SK-N-SH (cell line): ENCODE data around the gene DYNC2H1. TPM values are rescaled to one million over a fixed set of nuclear protein-coding genes. Genes with fewer than 3 reads are reported as not detected.

Experiments
- CTCF ChIA-PET: fragments of 300-600, 350-600 bp; formaldehyde crosslinking; extraction: SDS; loops from one replicate; lab custom pipeline; 2021; lab: Yijun Ruan, JAX
- POLR2A ChIA-PET: fragments of 350-600 bp; sonication (Branson Sonifier 250); formaldehyde crosslinking; extraction: SDS; loops from one replicate; lab custom pipeline; 2020; ENCODE audit warnings: antibody characterized with exemption, inconsistent platforms; lab: Yijun Ruan, JAX
- DNase-seq: peaks from one replicate; pipeline ENCODE4 v3.0.0; 2012
- H2AFZ ChIP-seq: fragments of 200-600 bp; sonication (generic); 2 replicates; pipeline ENCODE4 v1.8.1; 2016; ENCODE audit warnings: antibody characterized with exemption, mild to moderate bottlenecking, low read depth
- H3F3A ChIP-seq: fragments of 200-600 bp; sonication (generic); replicated peaks from 2 replicates; pipeline ENCODE3; 2016; ENCODE audit warnings: antibody characterized with exemption, mild to moderate bottlenecking; ENCODE audit not compliant: insufficient read depth
- H3K27ac ChIP-seq, 2 experiments: fragments of 200-500 bp in 1 of 2; fragments of 200-600 bp in 1 of 2; sonication (Bioruptor generic) in 1 of 2; sonication (generic), shearing (Covaris generic) in 1 of 2; 2 replicates each; pipeline versions ENCODE4 v1.5.1 to v1.6.1; 2014 to 2016; ENCODE audit warnings: low read depth in 2 of 2, inconsistent platforms in 1 of 2, low read length in 1 of 2, mild to moderate bottlenecking in 1 of 2, mixed read lengths in 1 of 2
- H3K27me3 ChIP-seq: fragments of 200-600 bp; sonication (generic), shearing (Covaris generic); 2 replicates; pipeline ENCODE4 v1.6.1; 2016; ENCODE audit warnings: mixed run types; ENCODE audit not compliant: insufficient read depth
- H3K36me3 ChIP-seq, 2 experiments: fragments of 200-500 bp in 1 of 2; fragments of 200-600 bp in 1 of 2; sonication (Bioruptor generic) in 1 of 2; sonication (generic) in 1 of 2; replicated peaks in 1 of 2; 2 replicates each; pipeline versions ENCODE3 to v1.5.1; 2014 to 2016; ENCODE audit warnings: low read length in 1 of 2, mild to moderate bottlenecking in 1 of 2; ENCODE audit not compliant: insufficient read depth in 2 of 2, control insufficient read depth in 1 of 2
- H3K4me1 ChIP-seq, 2 experiments: fragments of 200-500 bp in 1 of 2; fragments of 200-600 bp in 1 of 2; sonication (Bioruptor generic) in 1 of 2; sonication (generic), shearing (Covaris generic) in 1 of 2; 2 replicates each; pipeline versions ENCODE4 v1.5.1 to v1.6.1; 2014 to 2016; ENCODE audit warnings: low read depth in 1 of 2, low read length in 1 of 2, mixed run types in 1 of 2; ENCODE audit not compliant: insufficient read depth in 2 of 2, control insufficient read depth in 1 of 2
- H3K4me2 ChIP-seq: fragments of 200-600 bp; sonication (generic), shearing (Covaris generic); 2 replicates; pipeline ENCODE4 v1.6.1; 2017; ENCODE audit warnings: mixed run types
- H3K4me3 ChIP-seq, 2 experiments: fragments of 200-500 bp in 1 of 2; fragments of 200-600 bp in 1 of 2; sonication (Bioruptor generic) in 1 of 2; sonication (generic), shearing (Covaris generic) in 1 of 2; 2 replicates each; pipeline versions ENCODE4 v1.5.1 to v1.8.1; 2014 to 2016; ENCODE audit warnings: low read depth in 2 of 2, inconsistent platforms in 1 of 2, low read length in 1 of 2, mild to moderate bottlenecking in 1 of 2, mixed read lengths in 1 of 2, moderate library complexity in 1 of 2
- H3K79me2 ChIP-seq: fragments of 200-600 bp; sonication (generic); 2 replicates; pipeline ENCODE4 v1.8.1; 2017; ENCODE audit warnings: mild to moderate bottlenecking; ENCODE audit not compliant: insufficient read depth
- H3K9ac ChIP-seq: fragments of 200-600 bp; sonication (generic); 2 replicates; pipeline ENCODE4 v1.6.1; 2017; ENCODE audit warnings: mixed run types
- H3K9me2 ChIP-seq: fragments of 200-600 bp; sonication (generic); 2 replicates; pipeline ENCODE4 v1.6.1; 2017; ENCODE audit warnings: mixed run types
- H3K9me3 ChIP-seq: fragments of 200-600 bp; sonication (generic); 2 replicates; pipeline ENCODE4 v1.6.1; 2017; ENCODE audit warnings: mixed run types, mild to moderate bottlenecking, moderate library complexity
- H4K20me1 ChIP-seq: fragments of 200-600 bp; sonication (generic); 2 replicates; pipeline ENCODE4 v1.6.1; 2017; ENCODE audit warnings: mild to moderate bottlenecking, mixed run types; ENCODE audit not compliant: insufficient read depth
- CTCF ChIP-seq: fragments of 200-600 bp; sonication (generic); IDR thresholded peaks from 2 replicates; pipeline ENCODE4 v1.6.1; 2017; ENCODE audit warnings: antibody characterized with exemption, mild to moderate bottlenecking, moderate library complexity
- ELF1 ChIP-seq: IDR thresholded peaks from 2 replicates; pipeline ENCODE4 v1.4.0; 2012
- EP300 ChIP-seq, 2 experiments: IDR thresholded peaks; 2 replicates each; pipeline versions ENCODE4 v1.4.0 to v1.6.1; 2012; ENCODE audit warnings: borderline replicate concordance in 1 of 2, low read depth in 1 of 2, low read length in 1 of 2
- EZH2phosphoT487 ChIP-seq: fragments of 200-600 bp; sonication (generic); IDR thresholded peaks from 2 replicates; pipeline ENCODE4 v1.6.1; 2017; ENCODE audit warnings: low read depth, mixed run types, mild to moderate bottlenecking, antibody characterized with exemption, moderate library complexity, borderline replicate concordance
- FOXM1 ChIP-seq: IDR thresholded peaks from 2 replicates; pipeline ENCODE4 v1.4.0; 2012; ENCODE audit warnings: low read depth, mild to moderate bottlenecking
- GABPA ChIP-seq: IDR thresholded peaks from 2 replicates; pipeline ENCODE4 v1.4.0; 2012; ENCODE audit warnings: low read depth, mild to moderate bottlenecking
- GATA2 ChIP-seq: sonication (generic); formaldehyde crosslinking; IDR thresholded peaks from 2 replicates; pipeline ENCODE4 v1.5.0; 2020; ENCODE audit warnings: mild to moderate bottlenecking, missing genetic modification reagents
- IRF3 ChIP-seq: fragments of 150-350 bp; IDR thresholded peaks from 2 replicates; pipeline ENCODE4 v1.6.1; 2016; ENCODE audit warnings: mild to moderate bottlenecking, low read depth, low read length
- MAX ChIP-seq: IDR thresholded peaks from 2 replicates; pipeline ENCODE4 v1.4.0; 2012; ENCODE audit warnings: low read depth
- MXI1 ChIP-seq: IDR thresholded peaks from 2 replicates; pipeline ENCODE4 v1.6.1; 2012; ENCODE audit warnings: mild to moderate bottlenecking, low read depth, low read length, improper control_type of control experiment
- NFIC ChIP-seq: IDR thresholded peaks from 2 replicates; pipeline ENCODE4 v1.4.0; 2012; ENCODE audit warnings: borderline replicate concordance
- NRF1 ChIP-seq: IDR thresholded peaks from 2 replicates; pipeline ENCODE4 v1.6.1; 2012; ENCODE audit warnings: low read depth, mild to moderate bottlenecking, low read length
- RAD21 ChIP-seq: IDR thresholded peaks from 2 replicates; pipeline ENCODE4 v1.6.1; 2012; ENCODE audit warnings: mild to moderate bottlenecking, low read length
- RCOR1 ChIP-seq: fragments of 150-350 bp; IDR thresholded peaks from 2 replicates; pipeline ENCODE4 v1.6.1; 2017; ENCODE audit warnings: antibody characterized with exemption, low read length
- TAF1 ChIP-seq: IDR thresholded peaks from 2 replicates; pipeline ENCODE4 v1.6.1; 2012; ENCODE audit warnings: low read depth, mild to moderate bottlenecking, low read length, moderate library complexity, borderline replicate concordance
- TEAD4 ChIP-seq: IDR thresholded peaks from 2 replicates; pipeline ENCODE4 v1.4.0; 2012; ENCODE audit warnings: mild to moderate bottlenecking, borderline replicate concordance; ENCODE audit not compliant: insufficient read depth
- WGBS: methylation state at CpG from one replicate; pipeline ENCODE4 v1.1.6; 2017; ENCODE audit warnings: low lambda C conversion rate; 5-methylcytosine and 5-hydroxymethylcytosine counted together
- polyA plus RNA-seq, 3 experiments: library from polyadenylated mRNA; depleted of rRNA; stranded (reverse); fragments of >200 nt; gene quantifications; 2 replicates each; pipeline ENCODE4 v1.2.3, GENCODE V29; 2012

The DYNC2H1 gene
- polyA plus RNA-seq, 1 of the 3 experiments (the other 2 are of a cell fraction), result 15.3 TPM

- no peak for TF ChIP-seq GABPA
- no peak for TF ChIP-seq NFIC
- no peak for TF ChIP-seq IRF3
- TF ChIP-seq EZH2phosphoT487, result no peak
- no peak for TF ChIP-seq GATA2 (CRISPR knock-in tag)
- no peak for TF ChIP-seq TEAD4
- TF ChIP-seq EP300 (IDR thresholded peaks at IDR 0.05; ENCODE audit: borderline replicate concordance in 1 of 2, low read depth in 1 of 2, low read length in 1 of 2), result no peak
- TF ChIP-seq, all 33 proteins: peak for 0
Observed at GRCh38 chr11:103436131-103436770, 327.0 kb downstream of the DYNC2H1 start (continued).

- Histone ChIP-seq H3K9me3 (no peaks in the 10 kb centered on the region), H3K9ac (no peak overlapping the region), H3F3A (no peaks in the 10 kb centered on the region), H3K9me2 (no peaks in the 10 kb centered on the region), H3K4me2 (no peak overlapping the region), H4K20me1 (no peaks in the 10 kb centered on the region), H3K36me3 (no peaks in the 10 kb centered on the region), H2AFZ (no peak overlapping the region), H3K27me3 (no peaks in the 10 kb centered on the region), H3K4me1 (no peaks in the 10 kb centered on the region; a peak in 1 of 4 replicates), H3K27ac (no peak overlapping the region), H3K4me3 (no peak overlapping the region), H3K79me2 (no peaks in the 10 kb centered on the region)
- DNase-seq, result no peak
- ChIA-PET POLR2A (no interaction called here), CTCF (interaction anchor here (1.7 kb wide), 1 partner anchor 14 kb away, joined by 6 read pairs; no protein-coding TSS in a partner anchor)
- WGBS, result 84% methylated on average over 5 of the region's 5 CpGs
- TF ChIP-seq FOXM1, result no peak
- no peak for TF ChIP-seq RAD21
- TF ChIP-seq CTCF, result no peak
Observed at GRCh38 chr11:103441021-103441420, 331.8 kb downstream of the DYNC2H1 start.

- TF ChIP-seq ELF1 (no peak), NRF1 (no peak), MAX (no peak), TAF1 (no peak), TEAD4 (no peak), MXI1 (no peak), GATA2 (CRISPR knock-in tag) (no peak), RCOR1 (no peak)
- Histone ChIP-seq H3K4me1 (no peaks in the 10 kb centered on the region; a peak in 2 of 4 replicates), H3K9ac (no peak overlapping the region), H3K4me2 (no peak overlapping the region), H3K9me2 (no peaks in the 10 kb centered on the region), H3F3A (peaks cover 2% of the 10 kb centered on the region), H4K20me1 (no peaks in the 10 kb centered on the region), H3K27me3 (no peaks in the 10 kb centered on the region), H3K27ac (no peak overlapping the region), H3K9me3 (no peaks in the 10 kb centered on the region; the same call in 1 of the 2 replicates), H3K36me3 (no peaks in the 10 kb centered on the region), H3K79me2 (no peaks in the 10 kb centered on the region), H2AFZ (no peak overlapping the region), H3K4me3 (no peak overlapping the region)
- ChIA-PET POLR2A (no interaction called here), CTCF (no interaction called here)
- 93% methylated on average over 3 of the region's 3 CpGs for WGBS
- DNase-seq, result no peak
Observed at GRCh38 chr11:103448966-103449365, 339.7 kb downstream of the DYNC2H1 start.
